HEK293 (cell line): ENCODE measurements around the gene MRGPRE.

ENCODE experiments used
- CTCF ChIA-PET: fragments of 350-600 bp; formaldehyde crosslinking; extraction: SDS; loops from one replicate; lab custom pipeline; 2021; ENCODE audit warnings: antibody characterized with exemption; lab: Yijun Ruan, JAX
- POLR2A ChIA-PET: fragments of 300-600 bp; formaldehyde crosslinking; extraction: SDS; loops from one replicate; lab custom pipeline; 2020; ENCODE audit warnings: antibody characterized with exemption, inconsistent platforms; lab: Yijun Ruan, JAX
- H3K27ac ChIP-seq: fragments of 200-500 bp; sonication (Bioruptor generic); 2 replicates; pipeline ENCODE4 v1.5.1; 2014; ENCODE audit warnings: low read depth, low read length, control low read depth, inconsistent platforms; ENCODE audit errors: extremely low read depth
- H3K36me3 ChIP-seq, 2 experiments: fragments of 200-500 bp in 1 of 2; sonication (Bioruptor generic) in 1 of 2; 1 replicate in 1 of 2; 2 replicates in 1 of 2; pipeline ENCODE4 v1.5.1; 2014 to 2017; ENCODE audit warnings: inconsistent platforms in 2 of 2, low read length in 2 of 2; ENCODE audit not compliant: control insufficient read depth in 2 of 2, insufficient read depth in 1 of 2
- H3K4me1 ChIP-seq: fragments of 200-500 bp; sonication (Bioruptor generic); 2 replicates; pipeline ENCODE4 v1.5.1; 2014; ENCODE audit warnings: mild to moderate bottlenecking, low read length, inconsistent platforms; ENCODE audit not compliant: control insufficient read depth, insufficient read depth
- H3K4me3 ChIP-seq: 2 replicates; pipeline ENCODE4 v1.5.1; 2011; ENCODE audit warnings: low read depth, mild to moderate bottlenecking, control low read depth, low read length, moderate library complexity
- H3K9me3 ChIP-seq: fragments of 200-500 bp; sonication (Bioruptor generic); 2 replicates; pipeline ENCODE4 v1.5.1; 2014; ENCODE audit warnings: low read depth, low read length, inconsistent platforms; ENCODE audit not compliant: control insufficient read depth, insufficient read depth
- GLI4 ChIP-seq: fragments of 450-650 bp; formaldehyde crosslinking; IDR thresholded peaks from 2 replicates; pipeline ENCODE4 v1.5.1; 2016; ENCODE audit warnings: missing biosample characterization, missing genetic modification characterization
- SETDB1 ChIP-seq: IDR thresholded peaks from one replicate; pipeline ENCODE4 v1.6.1; 2017; ENCODE audit warnings: mild to moderate bottlenecking, low read length, moderate library complexity, mixed read lengths; ENCODE audit not compliant: insufficient read length
- SP7 ChIP-seq: fragments of 450-650 bp; formaldehyde crosslinking; IDR thresholded peaks from 2 replicates; pipeline ENCODE4 v1.5.1; 2016; ENCODE audit warnings: missing biosample characterization, missing genetic modification characterization
- TCF7L2 ChIP-seq: IDR thresholded peaks from 2 replicates; pipeline ENCODE4 v1.6.1; 2011; ENCODE audit warnings: low read depth, mild to moderate bottlenecking, inconsistent platforms, low read length, moderate library complexity, borderline replicate concordance
- YY1 ChIP-seq: fragments of 450-650 bp; formaldehyde crosslinking; IDR thresholded peaks from 2 replicates; pipeline ENCODE4 v1.5.1; 2018; ENCODE audit warnings: missing biosample characterization, missing genetic modification characterization
- ZBTB20 ChIP-seq: fragments of 450-650 bp; formaldehyde crosslinking; IDR thresholded peaks from 2 replicates; pipeline ENCODE4 v1.5.1; 2016; ENCODE audit warnings: missing biosample characterization, missing genetic modification characterization
- ZFP41 ChIP-seq: fragments of 450-650 bp; formaldehyde crosslinking; IDR thresholded peaks from 2 replicates; pipeline ENCODE4 v1.5.1; 2016; ENCODE audit warnings: missing biosample characterization, missing genetic modification characterization, borderline replicate concordance
- ZIC2 ChIP-seq: fragments of 450-650 bp; formaldehyde crosslinking; IDR thresholded peaks from 2 replicates; pipeline ENCODE4 v1.5.1; 2016; ENCODE audit warnings: missing biosample characterization, missing genetic modification characterization
- ZNF10 ChIP-seq: fragments of 450-650 bp; formaldehyde crosslinking; IDR thresholded peaks from 2 replicates; pipeline ENCODE4 v1.5.1; 2017; ENCODE audit warnings: missing biosample characterization, missing genetic modification characterization
- ZNF214 ChIP-seq: fragments of 450-650 bp; formaldehyde crosslinking; IDR thresholded peaks from 2 replicates; pipeline ENCODE4 v1.5.1; 2017; ENCODE audit warnings: missing biosample characterization, mild to moderate bottlenecking, missing genetic modification characterization, borderline replicate concordance
- ZNF501 ChIP-seq: fragments of 450-650 bp; formaldehyde crosslinking; IDR thresholded peaks from 2 replicates; pipeline ENCODE4 v1.5.1; 2016; ENCODE audit warnings: missing biosample characterization, missing genetic modification characterization
- ZNF530 ChIP-seq: fragments of 450-650 bp; formaldehyde crosslinking; IDR thresholded peaks from 2 replicates; pipeline ENCODE4 v1.5.1; 2016; ENCODE audit warnings: low read depth, missing biosample characterization, missing genetic modification characterization
- ZNF600 ChIP-seq: fragments of 450-650 bp; formaldehyde crosslinking; IDR thresholded peaks from 2 replicates; pipeline ENCODE4 v1.5.1; 2016; ENCODE audit warnings: missing biosample characterization, missing genetic modification characterization
- ZSCAN16 ChIP-seq: fragments of 450-650 bp; formaldehyde crosslinking; IDR thresholded peaks from 2 replicates; pipeline ENCODE4 v1.5.1; 2016; ENCODE audit warnings: missing biosample characterization, missing genetic modification characterization
- TF ChIP-seq, protein P1 (sequence below): fragments of 450-650 bp; formaldehyde crosslinking; IDR thresholded peaks from 2 replicates; pipeline ENCODE4 v1.5.1; 2016; ENCODE audit warnings: missing biosample characterization, missing genetic modification characterization
- TF ChIP-seq, protein P2 (sequence below): fragments of 450-650 bp; formaldehyde crosslinking; IDR thresholded peaks from 2 replicates; pipeline ENCODE4 v1.5.1; 2017; ENCODE audit warnings: missing biosample characterization, missing genetic modification characterization
- TF ChIP-seq, protein P3 (sequence below): fragments of 450-650 bp; formaldehyde crosslinking; IDR thresholded peaks from 2 replicates; pipeline ENCODE4 v1.5.1; 2016; ENCODE audit warnings: missing biosample characterization, missing genetic modification characterization
- TF ChIP-seq, protein P4 (sequence below): fragments of 450-650 bp; formaldehyde crosslinking; IDR thresholded peaks from 2 replicates; pipeline ENCODE4 v1.5.1; 2016; ENCODE audit warnings: missing biosample characterization, missing genetic modification characterization
- TF ChIP-seq, protein P5 (sequence below): fragments of 450-650 bp; formaldehyde crosslinking; IDR thresholded peaks from 2 replicates; pipeline ENCODE4 v1.5.1; 2017; ENCODE audit warnings: missing biosample characterization, missing genetic modification characterization

MRGPRE gene

DNA sequence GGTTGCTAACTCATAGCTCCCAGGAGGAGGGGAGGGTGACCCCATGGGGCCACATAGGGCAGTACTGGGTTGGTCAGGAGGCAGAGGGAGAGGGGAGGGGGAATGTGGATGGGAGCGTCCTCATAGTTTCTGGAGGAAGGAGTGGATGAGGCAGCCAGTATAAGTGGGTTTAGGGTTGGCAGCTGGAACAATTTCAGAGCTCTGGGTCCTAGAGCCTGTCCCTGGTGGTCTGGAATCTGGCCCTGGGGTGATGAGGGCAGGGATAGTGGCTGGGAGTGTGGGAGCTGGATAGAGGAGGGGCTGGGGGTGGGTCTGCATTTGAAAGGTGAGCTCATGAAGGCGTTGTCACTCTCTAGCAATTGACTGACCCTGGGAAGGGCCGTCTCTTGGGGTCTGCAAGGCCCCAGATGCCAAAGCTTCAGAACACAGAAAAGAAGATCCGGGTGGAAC, 8.3 kb downstream of the MRGPRE start:
- Histone ChIP-seq H3K9me3 (no peaks in the 10 kb centered on the region), H3K4me1 (no peaks in the 10 kb centered on the region), H3K36me3 (no peaks in the 10 kb centered on the region), H3K4me3 (no peak overlapping the region), H3K27ac (no peak overlapping the region)
- POLR2A ChIA-PET = interaction anchor here (0.6 kb wide), 1 partner anchor 11 kb away, joined by 3 read pairs; no protein-coding TSS in a partner anchor
- CTCF ChIA-PET = interaction anchor here (1.8 kb wide), 1 partner anchor 185 kb away, joined by 4 read pairs; no protein-coding TSS in a partner anchor
- TF ChIP-seq, protein P1, sequence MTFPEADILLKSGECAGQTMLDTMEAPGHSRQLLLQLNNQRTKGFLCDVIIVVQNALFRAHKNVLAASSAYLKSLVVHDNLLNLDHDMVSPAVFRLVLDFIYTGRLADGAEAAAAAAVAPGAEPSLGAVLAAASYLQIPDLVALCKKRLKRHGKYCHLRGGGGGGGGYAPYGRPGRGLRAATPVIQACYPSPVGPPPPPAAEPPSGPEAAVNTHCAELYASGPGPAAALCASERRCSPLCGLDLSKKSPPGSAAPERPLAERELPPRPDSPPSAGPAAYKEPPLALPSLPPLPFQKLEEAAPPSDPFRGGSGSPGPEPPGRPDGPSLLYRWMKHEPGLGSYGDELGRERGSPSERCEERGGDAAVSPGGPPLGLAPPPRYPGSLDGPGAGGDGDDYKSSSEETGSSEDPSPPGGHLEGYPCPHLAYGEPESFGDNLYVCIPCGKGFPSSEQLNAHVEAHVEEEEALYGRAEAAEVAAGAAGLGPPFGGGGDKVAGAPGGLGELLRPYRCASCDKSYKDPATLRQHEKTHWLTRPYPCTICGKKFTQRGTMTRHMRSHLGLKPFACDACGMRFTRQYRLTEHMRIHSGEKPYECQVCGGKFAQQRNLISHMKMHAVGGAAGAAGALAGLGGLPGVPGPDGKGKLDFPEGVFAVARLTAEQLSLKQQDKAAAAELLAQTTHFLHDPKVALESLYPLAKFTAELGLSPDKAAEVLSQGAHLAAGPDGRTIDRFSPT (tag by site-specific recombination) = no peak
- no peak for TF ChIP-seq GLI4 (tag by site-specific recombination)
- no peak for TF ChIP-seq YY1 (tag by site-specific recombination)
- no peak for TF ChIP-seq ZSCAN16 (tag by site-specific recombination)
- no peak for TF ChIP-seq TCF7L2
- TF ChIP-seq ZBTB20 (tag by site-specific recombination) = no peak
- TF ChIP-seq, protein P2, sequence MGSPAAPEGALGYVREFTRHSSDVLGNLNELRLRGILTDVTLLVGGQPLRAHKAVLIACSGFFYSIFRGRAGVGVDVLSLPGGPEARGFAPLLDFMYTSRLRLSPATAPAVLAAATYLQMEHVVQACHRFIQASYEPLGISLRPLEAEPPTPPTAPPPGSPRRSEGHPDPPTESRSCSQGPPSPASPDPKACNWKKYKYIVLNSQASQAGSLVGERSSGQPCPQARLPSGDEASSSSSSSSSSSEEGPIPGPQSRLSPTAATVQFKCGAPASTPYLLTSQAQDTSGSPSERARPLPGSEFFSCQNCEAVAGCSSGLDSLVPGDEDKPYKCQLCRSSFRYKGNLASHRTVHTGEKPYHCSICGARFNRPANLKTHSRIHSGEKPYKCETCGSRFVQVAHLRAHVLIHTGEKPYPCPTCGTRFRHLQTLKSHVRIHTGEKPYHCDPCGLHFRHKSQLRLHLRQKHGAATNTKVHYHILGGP (tag by site-specific recombination) = no peak
- TF ChIP-seq ZNF501 (tag by site-specific recombination) = no peak
- no peak for TF ChIP-seq ZNF10
- TF ChIP-seq, protein P3, sequence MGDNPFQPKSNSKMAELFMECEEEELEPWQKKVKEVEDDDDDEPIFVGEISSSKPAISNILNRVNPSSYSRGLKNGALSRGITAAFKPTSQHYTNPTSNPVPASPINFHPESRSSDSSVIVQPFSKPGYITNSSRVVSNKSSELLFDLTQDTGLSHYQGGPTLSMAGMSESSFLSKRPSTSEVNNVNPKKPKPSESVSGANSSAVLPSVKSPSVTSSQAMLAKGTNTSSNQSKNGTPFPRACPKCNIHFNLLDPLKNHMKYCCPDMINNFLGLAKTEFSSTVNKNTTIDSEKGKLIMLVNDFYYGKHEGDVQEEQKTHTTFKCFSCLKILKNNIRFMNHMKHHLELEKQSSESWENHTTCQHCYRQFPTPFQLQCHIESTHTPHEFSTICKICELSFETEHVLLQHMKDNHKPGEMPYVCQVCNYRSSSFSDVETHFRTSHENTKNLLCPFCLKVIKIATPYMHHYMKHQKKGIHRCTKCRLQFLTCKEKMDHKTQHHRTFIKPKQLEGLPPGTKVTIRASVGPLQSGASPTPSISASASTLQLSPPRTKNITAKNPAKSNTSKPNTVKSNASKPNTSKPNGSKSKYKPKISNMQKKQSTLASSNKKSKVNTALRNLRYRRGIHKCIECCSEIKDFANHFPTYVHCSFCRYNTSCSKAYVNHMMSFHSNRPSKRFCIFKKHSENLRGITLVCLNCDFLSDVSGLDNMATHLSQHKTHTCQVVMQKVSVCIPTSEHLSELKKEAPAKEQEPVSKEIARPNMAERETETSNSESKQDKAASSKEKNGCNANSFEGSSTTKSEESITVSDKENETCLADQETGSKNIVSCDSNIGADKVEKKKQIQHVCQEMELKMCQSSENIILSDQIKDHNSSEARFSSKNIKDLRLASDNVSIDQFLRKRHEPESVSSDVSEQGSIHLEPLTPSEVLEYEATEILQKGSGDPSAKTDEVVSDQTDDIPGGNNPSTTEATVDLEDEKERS = no peak
- TF ChIP-seq SETDB1 = no peak
- TF ChIP-seq ZNF530 = no peak
- TF ChIP-seq, protein P4, sequence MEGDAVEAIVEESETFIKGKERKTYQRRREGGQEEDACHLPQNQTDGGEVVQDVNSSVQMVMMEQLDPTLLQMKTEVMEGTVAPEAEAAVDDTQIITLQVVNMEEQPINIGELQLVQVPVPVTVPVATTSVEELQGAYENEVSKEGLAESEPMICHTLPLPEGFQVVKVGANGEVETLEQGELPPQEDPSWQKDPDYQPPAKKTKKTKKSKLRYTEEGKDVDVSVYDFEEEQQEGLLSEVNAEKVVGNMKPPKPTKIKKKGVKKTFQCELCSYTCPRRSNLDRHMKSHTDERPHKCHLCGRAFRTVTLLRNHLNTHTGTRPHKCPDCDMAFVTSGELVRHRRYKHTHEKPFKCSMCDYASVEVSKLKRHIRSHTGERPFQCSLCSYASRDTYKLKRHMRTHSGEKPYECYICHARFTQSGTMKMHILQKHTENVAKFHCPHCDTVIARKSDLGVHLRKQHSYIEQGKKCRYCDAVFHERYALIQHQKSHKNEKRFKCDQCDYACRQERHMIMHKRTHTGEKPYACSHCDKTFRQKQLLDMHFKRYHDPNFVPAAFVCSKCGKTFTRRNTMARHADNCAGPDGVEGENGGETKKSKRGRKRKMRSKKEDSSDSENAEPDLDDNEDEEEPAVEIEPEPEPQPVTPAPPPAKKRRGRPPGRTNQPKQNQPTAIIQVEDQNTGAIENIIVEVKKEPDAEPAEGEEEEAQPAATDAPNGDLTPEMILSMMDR = no peak
- no peak for TF ChIP-seq ZNF214 (tag by site-specific recombination)
- TF ChIP-seq ZFP41 = no peak
- TF ChIP-seq, protein P5, sequence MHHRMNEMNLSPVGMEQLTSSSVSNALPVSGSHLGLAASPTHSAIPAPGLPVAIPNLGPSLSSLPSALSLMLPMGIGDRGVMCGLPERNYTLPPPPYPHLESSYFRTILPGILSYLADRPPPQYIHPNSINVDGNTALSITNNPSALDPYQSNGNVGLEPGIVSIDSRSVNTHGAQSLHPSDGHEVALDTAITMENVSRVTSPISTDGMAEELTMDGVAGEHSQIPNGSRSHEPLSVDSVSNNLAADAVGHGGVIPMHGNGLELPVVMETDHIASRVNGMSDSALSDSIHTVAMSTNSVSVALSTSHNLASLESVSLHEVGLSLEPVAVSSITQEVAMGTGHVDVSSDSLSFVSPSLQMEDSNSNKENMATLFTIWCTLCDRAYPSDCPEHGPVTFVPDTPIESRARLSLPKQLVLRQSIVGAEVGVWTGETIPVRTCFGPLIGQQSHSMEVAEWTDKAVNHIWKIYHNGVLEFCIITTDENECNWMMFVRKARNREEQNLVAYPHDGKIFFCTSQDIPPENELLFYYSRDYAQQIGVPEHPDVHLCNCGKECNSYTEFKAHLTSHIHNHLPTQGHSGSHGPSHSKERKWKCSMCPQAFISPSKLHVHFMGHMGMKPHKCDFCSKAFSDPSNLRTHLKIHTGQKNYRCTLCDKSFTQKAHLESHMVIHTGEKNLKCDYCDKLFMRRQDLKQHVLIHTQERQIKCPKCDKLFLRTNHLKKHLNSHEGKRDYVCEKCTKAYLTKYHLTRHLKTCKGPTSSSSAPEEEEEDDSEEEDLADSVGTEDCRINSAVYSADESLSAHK (tag by site-specific recombination) = no peak
- no peak for TF ChIP-seq ZIC2 (tag by site-specific recombination)
- no peak for TF ChIP-seq ZNF600 (tag by site-specific recombination)
- TF ChIP-seq SP7 (tag by site-specific recombination) = no peak
